Stimulated activated CD8-positive, alpha-beta memory T cell treated with anti-CD3 and anti-CD28 coated beads, Interleukin-7, amount 100 ng/mL, for 48 hours (primary cell): ENCODE results near the gene PDGFA.

Source experiments
- DNase-seq, 2 donors: peaks; one replicate each; pipeline ENCODE4 v3.0.0-alpha.2; 2020; ENCODE audit warnings: low read depth in 1 of 2; ENCODE audit errors: extremely low read depth in 1 of 2

The PDGFA gene

DNA sequence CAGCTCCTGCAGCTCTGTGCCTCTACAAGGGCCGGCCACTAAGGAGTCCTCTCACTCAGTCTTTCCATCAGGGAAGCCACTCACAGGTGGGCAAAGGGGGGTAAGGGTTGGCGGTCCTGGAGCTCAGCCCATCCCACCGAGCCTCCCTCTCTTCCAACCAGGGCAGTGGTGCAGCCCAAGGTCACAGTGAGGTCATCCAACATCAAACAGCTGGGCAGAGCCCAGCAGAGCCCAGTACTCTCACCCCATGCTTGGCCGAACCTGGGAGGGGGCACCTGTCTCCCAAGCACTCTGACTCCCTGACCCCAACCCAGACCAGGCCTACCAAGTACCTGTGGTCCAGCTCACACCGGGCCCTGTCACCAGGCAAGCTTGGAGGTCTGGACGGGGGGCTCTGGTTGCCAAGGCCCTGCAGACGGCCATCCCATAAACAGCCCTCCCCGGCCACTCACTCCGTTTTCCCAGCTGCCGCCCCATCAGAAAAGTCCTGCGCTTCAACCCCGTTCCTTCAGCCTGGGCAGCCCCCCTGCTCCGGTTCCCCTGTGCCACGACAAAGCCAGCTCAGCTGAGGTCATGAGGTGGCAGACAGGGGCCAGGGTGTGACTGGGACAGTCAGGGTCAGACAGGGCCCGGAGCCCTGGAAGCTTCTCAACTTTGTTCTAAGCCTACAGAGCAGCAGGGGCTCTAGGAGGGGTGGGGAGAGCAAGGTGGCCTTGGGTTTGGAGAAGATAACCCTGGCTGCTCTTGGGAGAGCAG lies 27.5 kb downstream of the PDGFA start:
- no peak for DNase-seq

DNA sequence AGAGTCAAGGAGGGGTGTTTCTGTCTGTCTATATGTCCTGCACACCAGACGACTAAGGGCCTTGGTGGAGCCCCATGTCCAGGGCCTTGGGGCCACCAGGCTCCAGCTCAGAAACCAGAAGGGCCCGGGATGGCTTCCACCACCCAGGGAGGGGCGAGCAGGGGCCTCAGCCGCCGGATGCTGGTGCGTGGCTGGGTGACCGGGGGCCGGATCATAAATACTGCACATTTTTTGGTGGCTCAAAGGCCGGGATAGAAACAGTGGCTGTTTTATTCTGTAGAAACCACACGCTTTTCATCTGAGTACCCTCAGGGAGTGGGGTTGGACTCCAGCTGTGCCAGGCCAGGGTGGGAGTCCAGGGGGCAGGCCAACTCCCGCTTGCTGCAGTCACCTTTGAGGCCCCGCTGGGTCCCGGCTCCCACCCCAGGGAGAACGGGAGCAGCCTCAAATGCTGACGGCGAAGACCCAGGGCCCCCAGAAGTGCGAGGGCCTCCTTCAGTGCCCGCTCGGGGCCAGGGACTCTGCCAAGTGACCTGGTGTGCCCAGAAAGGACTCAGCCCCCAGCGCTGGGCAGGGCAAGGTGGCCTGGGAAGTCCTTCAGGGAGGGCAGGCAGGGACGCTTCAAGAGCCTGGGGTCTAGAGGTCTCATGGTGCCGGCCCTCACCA lies 28.2 kb downstream of the PDGFA start:
- DNase-seq = no peak

DNA sequence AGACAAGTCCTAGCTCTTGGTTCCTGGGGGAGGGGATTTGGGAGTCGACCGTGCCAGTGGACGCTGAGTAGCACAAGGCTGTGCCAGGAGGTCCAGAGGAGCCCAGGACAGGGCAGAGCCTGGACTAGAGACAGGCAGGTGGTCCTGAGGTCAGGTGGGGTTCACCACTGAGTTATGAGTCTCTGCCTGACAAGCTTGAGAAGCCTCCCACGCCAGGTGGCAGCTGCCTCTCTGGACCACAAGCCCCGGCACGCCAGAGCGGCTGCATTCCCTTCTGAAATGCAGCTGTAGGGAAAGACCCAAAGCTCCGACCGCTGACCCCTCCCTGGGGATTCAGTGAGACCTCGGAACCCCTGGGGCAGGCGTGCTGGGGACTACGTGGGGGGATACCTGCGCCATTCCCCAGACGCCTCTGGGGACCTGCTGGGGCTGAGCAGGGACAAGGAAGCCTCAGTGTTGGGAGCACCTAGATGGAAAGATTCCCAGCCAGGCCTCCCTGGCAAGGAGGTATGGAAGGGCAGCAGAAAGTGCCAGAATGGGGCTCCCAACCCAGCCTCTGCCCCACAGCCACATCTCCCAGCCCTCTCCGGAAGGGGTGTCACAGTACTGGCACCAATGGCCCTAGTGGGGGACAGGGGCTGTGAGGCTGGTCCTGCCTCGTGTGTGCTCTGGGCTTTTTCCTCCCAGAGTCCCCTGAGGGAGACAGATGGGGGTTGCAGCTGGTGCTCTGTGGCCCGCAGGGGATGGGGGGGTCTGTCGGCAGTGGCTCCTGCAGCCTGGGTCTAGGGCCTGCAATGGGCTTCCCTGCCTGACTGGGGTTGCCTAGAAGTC lies 29.0 kb downstream of the PDGFA start:
- no peak for DNase-seq

DNA sequence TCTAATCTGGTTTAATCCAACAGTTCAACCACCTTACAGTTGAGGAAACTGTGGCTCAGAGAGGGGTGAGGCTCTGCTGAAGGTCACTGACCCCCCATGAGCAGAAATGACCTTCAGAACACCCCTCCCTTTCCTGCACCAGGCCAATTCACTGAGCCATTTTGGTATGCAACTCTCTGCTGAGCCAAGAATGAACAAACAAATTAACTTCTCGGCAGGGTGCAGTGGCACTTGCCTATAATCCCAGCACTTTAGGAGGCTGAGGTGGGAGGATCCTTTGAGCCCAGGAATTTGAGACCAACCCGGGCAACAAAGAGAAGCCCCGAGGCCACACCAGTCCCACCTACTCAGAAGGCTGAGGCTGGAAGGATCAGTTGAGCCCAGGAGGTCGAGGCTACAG lies 29.8 kb downstream of the PDGFA start:
- DNase-seq = no peak

DNA sequence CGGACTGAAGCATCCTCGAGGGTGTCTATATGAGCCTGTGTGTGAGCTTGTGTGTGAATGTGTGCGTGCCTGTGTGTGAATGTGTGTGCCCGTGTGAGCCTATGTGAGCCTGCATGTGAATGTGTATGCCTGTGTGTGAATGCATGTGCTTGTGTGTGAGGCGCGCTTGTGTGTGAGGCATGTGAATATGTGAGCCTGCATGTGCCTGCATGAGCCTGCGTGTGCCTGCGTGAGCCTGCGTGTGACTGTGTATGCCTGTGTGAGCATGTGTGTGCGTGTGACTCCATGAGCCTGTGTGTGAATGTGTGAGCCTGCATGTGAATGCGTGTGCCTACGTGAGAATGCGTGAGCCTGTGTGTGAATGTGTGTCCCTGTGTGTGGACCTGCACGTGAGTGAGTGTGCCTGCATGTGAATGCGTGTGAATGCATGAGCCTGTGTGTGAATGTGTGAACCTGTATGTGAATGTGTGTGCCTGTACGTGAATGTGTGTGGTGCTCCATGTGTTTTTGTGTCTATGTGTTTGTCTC lies 33.4 kb downstream of the PDGFA start:
- no peak for DNase-seq

DNA sequence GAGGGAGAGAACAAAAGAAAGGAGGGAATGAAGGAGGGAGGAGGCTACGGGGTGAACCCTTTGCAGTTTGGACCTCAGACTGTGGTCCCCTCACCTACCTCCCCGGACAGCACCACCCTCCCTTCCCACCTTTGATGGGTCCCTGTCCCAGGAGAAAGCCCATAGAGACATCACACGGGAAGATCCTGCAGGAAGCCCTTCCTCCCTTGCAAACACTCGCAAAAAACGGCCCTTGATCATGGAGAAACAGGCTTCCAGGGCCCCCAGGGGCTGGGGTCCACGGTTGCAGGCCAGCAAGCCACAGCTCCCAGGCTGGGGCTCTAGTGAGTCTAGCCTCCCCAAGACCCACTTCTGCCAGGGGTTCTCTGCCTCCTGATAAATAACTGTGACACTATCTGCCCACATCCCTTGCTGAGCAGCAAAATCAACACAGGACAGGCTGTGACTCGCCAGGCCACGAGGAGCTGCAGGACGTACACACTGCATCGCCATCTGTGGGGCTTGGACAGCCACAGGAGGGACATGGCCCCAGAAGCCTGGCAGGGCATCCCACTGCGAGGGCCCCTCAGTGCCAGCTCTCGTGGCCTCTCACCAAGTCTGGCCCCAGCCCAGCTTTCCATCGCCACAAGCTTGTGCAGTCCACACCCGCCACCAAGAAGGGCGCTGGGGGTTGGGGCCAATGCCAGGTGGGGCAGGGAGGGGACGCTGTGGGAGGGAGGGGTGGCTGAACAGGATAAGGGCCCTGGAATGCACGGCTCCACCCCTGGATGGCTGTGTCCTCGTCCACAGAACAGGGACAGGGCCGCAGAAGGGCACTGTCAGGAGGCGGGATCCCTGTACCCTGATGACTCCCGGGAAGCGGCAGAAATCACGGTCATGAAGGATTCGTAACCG lies 34.2 kb downstream of the PDGFA start:
- DNase-seq = no peak

DNA sequence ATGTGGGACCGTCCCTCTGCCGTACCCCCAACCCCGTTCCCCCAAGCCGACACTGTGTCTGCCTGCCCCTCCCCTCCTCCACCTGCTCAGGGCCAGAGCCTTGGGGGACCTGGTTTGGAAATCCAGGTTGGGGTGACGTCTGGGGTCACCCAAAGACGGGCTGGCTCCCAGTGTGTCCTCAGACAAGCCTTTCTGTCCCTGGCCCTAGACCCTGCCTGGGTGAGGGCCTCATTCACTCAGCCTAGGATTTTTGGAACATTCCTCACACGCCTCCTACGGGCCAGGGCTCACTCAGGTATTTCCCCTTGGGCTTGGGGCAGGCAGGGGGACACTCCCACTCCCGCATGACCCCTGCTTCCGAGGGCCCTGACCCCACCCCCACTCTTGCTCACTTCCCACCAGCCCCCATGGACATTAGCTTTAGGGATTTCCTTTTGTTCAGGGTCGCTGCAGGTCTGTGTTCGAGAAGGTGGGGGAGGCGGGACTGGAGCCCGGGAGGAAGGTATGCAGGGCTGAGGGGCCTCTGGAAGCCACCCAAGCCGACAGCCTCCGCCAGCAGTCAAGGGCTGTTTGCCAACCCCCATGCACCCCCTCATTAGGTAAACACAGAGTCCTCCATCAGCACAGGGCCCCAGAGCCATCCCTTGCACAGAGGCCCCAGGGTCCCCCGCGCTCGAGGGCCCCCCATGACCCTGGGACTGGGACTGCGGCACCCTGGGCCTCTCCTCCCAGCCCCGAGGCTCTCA lies 35.1 kb downstream of the PDGFA start:
- no peak for DNase-seq

DNA sequence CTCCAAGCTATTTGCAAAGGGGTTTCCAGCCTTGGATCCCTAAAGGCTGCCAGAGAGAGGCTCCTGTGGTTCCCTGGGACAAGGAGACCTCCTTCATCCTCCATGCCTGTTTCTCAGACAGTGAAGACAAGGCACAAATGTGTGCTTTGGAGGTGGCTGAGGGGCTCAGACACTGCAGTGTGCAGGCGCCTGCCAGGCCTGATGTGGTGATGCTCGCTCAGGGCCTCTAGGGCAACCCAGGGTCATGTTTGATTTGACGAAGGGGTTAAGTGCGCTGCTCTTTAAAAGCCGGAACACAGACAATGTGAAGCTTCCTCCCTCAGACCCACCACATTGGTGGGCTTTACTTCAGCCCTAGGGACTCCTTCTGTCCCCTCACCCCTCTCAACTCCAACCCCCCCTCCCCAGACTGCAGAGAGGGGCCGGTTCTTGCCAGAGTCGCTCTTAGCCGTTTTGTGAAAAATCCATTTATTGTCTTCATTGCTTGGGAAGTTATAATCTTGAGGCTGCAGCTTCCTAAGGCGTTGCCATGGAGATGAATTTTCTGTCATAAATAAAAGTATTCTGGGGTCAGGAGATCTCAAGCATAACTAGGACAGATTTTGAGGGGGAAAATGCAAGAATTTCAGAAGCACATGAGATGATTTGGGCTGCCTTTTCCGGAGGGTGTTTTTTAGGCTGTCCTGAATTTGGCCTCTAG lies 35.8 kb downstream of the PDGFA start:
- no peak for DNase-seq

DNA sequence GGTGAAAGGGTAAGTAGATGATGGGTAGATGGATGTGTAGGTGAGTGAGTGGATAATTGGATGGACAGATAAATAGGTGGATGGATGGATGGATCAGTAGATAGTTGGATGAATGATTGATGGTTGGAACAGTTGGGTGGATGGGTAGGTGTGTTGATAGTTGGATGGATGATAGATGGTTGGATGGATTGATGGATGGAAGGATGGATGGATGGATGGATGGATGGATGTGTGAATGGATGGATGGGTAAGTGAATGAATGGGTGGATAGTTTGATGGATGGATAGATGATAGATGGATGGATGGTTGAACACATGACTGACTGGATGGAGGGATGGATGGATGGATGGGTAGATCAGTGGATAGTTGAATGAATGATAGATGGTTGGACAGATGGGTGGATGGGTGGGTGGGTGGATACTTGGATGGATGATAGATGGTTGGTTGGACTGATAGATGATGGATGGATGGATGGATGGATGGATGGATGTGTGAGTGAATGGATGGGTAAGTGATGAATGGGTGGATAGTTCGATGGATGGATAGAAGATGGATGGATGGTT lies 37.0 kb downstream of the PDGFA start:
- no peak for DNase-seq

DNA sequence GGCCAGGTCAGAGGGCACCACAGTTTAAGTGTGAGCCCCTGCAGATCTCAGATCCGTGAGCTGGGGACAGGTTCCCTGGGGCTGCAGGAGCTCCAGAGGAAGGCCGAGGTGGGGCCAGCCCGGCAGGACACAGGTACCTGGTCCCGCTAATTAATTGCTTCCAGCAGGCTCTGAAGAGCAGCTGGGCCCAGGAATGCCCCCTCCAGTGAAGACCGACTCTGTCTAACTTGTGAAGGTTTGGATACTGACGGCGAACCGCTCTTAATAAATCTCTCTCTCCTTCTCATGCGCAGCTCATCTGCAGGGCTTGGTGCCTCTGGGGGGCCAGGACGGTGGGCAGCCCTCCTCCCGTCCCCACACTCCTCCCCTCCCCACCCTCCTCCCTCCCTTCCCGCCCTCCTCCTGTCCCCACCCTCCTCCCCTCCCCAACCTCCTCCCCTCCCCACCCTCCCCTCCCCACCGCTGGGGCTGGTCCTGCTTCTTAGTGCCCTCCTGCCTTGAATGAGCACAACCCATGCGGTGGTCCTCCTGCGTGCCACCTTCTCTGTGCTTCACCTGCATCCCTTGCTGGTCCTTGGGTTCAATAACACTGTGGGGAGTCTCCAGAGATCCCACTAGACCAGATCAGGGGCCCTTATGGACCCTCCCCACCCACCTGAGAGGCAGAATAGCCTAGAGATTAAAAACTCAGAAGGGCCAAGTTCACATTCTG lies 38.3 kb downstream of the PDGFA start:
- DNase-seq = no peak

DNA sequence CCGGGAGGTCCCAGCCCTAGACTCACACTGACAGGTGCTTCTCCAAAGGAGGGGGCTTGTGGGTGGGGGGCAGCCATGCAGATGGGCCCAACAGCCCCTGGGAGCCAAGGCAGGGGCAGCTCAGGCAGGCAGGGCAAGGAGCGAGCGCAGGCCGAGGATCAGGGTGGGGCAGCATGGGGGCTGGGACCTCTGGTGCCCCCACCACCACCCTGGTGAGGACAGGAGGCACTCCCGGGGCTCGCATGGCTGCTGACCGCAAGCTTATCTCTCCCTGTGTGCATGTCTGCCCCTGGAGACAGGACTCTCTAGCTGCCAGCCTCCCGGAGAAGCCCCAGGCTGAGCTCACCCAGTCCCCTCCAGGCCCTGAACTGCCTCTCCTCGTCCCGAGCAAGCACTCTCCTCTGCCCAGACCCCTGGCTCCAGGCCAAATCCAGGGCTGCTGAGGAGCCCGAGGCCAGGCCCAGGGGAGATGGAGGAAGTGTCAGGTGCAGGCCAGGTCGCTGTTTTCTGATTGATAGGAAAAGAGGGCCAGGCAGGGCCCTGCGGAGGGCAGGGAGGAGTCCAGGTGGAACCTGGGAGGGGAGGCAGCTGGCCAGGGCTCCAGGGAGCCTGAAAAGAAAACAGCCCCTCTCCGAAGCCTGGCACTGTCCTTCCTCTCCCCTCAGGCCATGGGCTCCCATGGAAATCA lies 39.0 kb downstream of the PDGFA start:
- DNase-seq = no peak

DNA sequence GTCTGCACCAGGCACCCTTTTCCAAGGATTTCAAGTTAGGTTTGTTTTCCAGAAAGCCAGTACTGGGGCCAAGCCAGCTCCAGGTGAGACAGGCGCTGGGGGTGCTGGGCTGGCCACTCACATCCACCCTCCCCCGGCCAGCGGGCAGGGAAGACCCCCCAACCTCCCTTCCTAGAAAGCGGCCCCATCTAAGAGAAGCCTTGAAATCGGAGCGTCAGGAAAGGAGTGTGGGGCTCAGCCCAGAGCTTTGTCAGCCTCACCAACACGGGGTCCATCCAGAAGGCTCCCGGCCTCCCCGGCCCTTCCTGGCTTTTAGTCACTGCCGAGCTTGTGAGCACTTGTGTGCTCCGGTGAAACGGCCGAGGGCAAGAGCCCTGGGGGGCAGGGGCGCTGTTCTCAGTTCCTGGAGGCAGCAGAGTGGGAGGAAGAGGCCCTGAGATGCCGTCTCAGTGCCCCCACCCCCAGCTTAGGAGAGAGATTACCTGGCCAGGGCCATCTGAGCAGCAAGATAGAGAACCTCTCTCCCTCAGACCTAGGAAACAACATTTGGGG lies 39.6 kb downstream of the PDGFA start:
- DNase-seq = no peak

DNA sequence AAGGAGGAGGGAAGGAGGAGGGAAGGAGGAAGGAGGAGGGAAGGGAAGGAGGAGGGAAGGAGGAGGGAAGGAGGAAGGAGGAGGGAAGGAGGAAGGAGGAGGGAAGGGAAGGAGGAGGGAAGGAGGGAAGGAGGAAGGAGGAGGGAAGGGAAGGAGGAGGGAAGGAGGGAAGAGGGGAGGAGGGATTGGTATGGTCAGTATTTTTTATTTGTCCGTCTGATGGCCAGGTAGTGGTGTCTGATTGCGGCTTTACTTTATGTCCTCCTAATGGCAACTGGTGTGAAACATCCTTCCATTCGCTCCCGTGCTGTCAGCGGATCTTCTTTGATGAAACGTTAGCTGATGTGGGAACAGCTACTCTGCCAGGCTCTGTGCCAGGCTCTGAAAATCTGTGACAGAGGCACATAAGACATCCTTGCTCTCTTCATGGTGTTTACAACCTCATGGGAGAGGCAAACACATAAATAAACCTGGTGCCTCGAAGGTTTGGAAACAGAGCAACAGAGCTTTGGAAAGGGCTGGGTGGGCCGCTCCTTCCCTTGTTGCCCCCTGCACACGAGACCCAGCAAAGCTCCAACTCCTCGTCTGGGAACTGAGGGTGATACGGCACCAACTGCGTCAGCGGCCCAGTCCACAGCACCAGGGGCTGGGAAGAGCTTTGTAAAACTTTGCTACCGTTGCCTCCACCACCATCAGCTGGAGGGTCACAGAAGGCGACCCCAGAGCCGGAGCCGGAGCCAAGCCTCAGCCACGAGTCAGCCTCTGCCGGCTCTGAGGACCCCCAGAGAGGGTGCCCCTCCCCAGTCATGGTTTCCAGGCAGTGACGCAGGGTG lies 40.3 kb downstream of the PDGFA start:
- DNase-seq = no peak

DNA sequence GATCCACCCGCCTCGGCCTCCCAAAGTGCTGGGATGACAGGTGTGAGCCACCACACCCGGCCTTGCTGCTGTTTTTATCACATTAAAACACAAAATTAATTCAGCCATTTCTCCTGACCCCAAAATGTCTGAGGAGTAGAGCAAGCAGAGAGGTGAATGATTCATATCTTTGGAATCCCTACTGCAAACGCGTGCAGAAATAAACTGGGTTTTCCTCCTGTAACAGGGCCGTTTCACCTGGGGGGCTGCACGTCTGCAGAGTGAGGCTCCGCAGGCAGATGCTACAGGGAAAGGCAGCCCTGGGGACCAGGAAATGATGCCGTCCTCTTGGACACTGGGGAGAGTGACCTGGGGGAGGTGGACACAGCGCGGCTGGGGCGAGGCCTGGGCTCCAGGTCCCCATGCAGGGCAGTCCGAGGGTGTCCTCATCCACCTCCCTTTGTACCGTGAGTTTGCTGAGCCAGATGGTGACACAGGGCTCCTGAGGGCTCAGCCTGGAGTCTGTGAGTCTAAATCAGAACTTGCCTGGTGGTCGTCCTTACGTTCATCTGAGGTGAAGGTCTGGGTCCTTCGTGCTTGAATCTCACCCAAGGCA lies 41.9 kb downstream of the PDGFA start:
- no peak for DNase-seq

DNA sequence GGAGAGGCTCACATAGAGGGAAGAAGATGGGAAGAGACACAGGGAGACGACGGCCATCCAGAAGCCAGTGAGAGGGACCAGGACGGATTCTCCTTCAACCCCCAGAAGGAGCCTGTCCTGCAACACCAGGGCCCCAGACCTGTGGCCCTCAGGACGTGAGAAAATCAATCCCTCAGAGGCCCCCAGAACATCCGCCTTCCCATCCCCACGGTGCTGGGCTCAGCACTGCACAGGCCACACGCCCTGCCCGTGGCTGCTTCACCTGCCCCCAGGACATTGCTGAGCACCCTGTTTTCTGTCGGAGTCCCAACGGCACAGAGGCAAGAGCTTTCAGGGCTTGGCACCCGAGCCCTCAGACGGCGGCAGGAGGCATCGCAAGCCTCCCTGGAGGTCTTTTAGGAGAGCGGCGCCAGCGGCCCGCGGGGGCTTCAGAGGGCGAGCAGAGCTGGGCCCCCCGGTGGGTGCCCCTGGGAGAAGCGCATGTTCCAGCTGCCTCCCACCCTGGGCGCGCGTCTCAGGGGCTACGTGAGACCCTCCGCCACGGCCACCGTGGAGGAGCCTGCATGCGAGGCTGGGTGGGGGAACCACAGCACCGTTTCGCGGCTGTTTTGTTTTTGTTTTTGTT lies 42.8 kb downstream of the PDGFA start:
- DNase-seq = no peak

DNA sequence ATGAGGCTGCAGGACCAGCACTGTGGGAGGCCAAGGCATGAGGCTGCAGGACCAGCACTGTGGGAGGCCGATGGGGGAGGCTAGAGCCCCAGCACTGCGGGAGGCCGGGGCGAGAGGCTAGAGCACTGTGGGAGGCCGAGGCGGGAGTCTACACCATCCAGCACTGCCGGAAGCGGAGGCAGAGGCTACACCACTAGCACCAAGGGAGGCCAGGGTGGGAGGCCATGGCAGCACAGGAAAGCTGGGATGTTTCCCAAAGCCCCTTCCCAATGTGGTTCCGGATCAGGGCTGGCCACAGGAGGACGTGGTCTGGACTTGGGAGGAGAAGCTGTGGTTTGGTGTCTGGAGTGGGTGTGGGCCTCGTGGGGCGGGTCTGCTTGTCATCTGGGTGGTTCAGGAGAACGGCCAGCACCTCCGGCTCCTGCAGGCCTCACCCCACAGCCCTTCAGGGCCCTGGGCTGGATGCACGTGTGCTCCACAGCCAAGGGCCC lies 43.6 kb downstream of the PDGFA start:
- DNase-seq = no peak
